GM19099 (cell line): ENCODE results near the gene IMPA2.

Experiments used
- POLR2A ChIP-seq: IDR thresholded peaks from 3 replicates; pipeline ENCODE4 v1.6.1; 2011; ENCODE audit warnings: low read depth; ENCODE audit not compliant: insufficient read length; ENCODE audit errors: extremely low read depth

The IMPA2 gene

DNA sequence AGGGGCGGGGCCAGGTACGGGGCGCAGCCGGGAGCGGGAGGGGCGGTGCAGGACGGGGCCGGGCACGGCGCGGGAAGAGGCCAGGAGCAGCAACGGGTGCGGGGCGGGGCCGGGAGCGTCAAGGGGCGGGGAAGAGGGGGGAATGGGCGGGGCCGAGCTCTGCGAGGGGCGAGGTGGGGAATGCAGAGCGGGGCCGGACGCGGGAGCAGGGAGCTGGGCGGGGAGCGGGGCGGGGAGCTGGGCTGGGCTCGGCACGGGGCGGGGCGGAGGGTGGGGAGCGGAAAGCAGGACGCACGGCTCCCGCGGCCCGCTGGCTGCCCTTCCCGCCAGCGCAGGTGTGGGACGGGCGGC lies at the start of gene IMPA2:
TSS of gene IMPA2 (plus strand) at position 316 of the 351 bp plus-strand sequence. CDS start 163 bp downstream, outside the sequence.
- TF ChIP-seq POLR2A, result peak; percentile 15

DNA sequence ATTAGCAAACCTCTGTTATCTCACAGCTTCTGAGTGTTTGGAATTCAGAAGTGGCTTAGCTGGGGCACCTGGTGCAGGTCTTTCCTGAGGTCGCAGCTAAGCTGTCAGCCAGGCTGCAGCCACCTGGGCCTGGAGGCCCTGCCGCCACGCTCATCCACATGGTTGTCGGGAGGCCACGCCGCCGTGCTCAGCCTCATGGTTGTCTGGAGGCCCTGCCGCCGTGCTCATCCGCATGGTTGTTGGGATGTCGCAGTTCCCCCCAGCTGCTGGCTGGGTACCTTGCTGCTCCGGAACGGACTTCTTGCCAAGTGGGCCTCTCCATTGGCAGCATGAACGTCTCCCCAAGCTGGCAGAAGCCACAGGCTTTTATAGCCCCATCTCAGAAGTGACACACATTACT lies 48.9 kb upstream of the IMPA2 start:
- no peak for TF ChIP-seq POLR2A

DNA sequence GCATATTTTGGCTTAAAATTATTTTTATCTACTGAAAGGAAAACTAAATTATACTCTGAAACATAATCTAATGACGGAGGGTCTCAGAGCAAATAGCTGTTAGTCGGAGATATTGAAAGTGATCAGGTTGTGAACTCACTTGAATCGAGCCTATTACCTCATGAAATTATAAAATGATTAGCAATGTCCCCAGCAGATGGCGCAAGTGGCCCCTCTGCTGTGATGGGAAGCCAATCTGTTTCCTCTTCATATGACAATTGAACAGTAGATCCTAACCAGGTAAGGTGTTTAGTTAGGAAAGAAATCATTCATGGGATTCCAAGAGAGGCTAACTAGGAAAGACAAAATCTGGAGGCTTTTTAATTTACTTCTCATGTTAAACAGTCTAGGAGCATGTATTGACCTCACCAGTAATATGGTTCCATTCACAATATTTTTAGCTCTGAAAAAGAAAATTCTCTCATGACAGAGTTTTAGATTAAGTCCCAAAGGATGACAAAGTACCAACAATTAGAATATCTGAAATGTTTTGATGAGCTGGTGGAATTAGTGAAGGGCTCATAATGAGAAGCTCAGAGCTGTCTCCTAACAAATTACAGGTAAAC lies 43.3 kb upstream of the IMPA2 start:
- TF ChIP-seq POLR2A, result no peak

DNA sequence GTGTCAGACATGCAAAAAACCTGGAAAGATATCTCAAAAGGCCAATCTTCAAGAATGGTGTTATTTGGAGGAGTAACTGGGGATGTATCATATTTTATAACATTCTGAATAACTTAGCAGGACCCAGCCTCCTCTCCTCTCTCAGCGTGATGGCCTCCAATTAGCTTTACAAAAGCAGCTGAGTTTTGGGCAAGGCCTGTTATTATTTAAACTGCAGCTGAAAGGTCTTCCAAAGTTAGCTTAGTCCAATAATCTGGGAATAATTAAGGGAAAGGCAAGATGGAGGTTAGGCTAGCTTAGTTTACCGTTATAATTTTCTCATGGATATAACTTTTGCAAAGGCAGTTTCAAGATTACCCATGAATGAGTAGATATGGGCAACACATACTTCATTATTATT lies 40.4 kb upstream of the IMPA2 start:
- TF ChIP-seq POLR2A, result no peak

DNA sequence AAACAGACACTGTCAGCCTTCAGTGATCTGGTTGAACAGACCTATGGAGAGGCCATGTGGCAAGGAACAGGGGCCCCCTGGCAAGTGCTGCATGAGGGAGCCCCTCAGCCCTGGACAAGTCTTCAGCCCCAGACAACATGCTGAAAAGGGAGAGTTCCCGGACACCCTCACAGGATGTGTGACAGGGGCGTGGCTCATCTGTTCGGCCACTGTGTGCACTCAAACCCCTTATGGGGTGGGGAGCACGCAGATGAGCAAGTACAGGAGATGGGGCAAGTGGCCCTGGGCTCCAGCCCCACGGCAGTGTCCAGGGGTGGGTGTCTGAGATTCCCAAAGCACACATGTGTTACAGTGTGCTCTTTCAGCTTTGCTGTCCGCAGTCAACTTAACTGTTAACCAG lies 37.8 kb upstream of the IMPA2 start:
- no peak for TF ChIP-seq POLR2A

DNA sequence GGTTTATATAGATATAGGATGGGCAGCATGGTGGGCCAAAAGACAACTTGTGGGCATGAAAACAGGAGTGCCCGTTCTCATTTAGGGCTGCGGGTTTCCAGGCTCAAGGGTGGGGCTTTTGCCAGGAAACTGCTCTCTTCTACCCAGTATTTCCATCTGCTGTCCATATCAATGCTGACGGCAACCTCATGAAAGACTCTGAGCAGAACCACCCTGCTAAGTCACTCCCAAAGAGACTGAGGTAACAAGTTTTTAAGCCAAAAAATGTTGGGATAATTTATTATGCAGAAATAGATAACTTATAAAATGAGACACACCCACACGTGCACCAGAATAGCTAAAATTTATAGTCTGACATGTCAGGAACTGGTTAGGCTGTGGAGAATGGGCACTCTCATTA lies 37.1 kb upstream of the IMPA2 start:
- no peak for TF ChIP-seq POLR2A

DNA sequence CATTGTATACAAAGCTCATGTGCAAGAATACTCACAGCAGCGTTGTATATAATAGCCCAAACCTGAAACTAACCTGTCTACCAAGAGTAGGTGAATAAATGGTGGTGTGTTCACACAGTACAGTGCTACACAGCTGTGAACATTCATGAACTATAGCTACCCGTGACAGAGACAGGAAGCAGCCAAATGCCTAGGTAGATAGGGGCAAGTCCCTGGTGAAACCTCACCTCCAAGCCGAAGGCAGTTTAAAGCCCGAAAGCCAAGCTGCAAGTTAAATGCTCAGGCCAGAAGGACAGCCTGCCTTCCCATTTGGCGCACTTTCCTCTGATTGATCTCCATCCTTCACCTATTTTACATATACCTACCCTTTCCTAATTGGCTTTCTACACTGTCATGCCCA lies 36.5 kb upstream of the IMPA2 start:
- TF ChIP-seq POLR2A, result no peak

DNA sequence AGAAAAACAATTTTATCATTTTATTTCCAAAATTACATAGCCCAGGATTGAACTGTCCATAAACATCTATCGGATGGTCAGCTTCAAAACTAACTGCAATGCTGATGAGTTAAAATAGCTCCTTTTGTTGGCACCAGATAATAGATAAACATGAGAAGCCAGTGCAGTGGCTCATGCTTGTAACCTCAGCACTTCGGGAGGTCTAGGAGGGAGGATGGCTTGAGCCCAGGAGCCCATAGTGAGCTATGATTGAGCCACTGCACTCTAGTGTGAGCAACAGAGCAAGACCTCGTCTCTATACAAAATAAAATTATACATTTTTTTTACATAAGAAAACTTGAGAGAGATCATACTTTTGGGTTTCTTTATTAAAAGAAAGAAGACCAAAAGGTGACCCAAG lies 34.6 kb upstream of the IMPA2 start:
- TF ChIP-seq POLR2A, result no peak

DNA sequence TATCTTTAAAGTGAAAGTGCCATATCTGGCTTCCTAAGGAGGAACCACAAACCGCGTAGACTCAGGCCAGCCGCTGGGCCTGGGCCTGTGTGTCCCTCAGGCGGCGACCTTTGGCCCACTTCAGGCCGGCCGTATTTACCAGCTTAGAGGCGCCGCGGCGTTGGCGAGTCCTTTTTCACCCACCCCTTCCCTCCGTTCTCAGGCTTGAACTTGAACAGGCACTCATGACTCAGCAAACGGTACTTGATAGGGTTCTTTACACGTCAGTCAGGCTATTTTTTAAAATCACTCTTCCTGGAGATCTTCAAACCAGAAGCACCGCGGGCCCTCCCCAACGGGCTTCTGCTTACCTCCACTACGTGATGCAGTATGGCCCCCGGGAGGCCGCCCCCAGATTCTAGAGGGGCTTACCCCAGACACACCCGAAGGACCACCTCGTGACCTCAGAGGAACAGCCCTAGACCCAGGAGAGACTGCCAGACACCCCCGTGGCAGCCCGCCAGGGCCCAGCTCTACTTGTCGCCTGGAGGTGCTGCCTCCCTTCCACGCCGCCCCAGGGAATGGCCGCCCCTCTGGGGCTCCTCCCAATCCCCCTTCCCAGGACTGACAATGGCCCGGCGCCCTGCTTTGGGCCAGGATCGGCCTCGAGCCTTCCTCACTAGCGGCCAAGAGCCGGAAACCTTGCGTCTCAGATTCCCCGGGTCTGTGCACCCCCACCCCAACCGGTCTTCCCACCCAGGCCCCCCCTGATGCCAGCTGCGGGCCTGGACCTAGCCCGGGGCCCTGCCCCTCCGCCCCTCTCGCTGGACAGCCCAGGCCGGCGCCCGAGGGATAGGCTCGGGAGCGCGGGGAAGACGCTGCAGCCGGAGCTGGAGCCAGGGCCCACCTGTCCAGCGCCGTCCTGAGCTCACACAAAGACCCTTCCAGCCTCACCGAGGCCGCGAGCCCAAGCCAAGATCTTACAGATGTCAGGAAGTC lies 33.8 kb upstream of the IMPA2 start:
- peak; percentile 43 for TF ChIP-seq POLR2A

DNA sequence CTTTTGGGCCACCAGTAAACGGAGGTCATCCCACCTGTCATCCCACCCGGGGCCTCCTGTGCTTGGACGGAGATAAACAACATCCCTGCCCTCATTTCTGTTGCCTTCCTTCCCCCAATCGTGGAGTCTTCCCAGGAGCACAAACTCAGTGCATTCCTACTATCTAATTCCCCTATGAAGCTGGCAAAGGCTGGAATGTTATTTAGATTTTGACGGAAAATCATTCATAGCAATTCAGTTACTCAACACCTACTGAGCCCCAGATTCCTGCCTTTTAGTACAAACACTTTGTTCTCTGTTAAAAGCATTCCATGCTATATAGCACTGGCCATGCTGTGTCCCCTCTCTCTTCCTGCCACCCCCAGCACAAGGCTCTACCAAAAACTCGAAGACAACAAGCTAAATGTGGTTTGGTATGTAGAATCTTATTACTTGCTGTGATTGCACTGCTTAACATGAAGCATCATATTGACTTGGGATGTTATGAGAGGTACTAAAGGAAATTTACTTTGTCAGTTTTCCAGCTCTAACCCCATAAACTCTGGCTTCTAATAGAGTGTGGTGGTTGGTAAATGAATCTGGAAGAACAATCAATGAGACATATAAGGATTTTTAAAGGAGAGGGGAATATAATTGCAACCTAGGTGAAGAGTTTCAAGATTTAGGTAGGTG lies 32.3 kb upstream of the IMPA2 start:
- TF ChIP-seq POLR2A, result no peak

DNA sequence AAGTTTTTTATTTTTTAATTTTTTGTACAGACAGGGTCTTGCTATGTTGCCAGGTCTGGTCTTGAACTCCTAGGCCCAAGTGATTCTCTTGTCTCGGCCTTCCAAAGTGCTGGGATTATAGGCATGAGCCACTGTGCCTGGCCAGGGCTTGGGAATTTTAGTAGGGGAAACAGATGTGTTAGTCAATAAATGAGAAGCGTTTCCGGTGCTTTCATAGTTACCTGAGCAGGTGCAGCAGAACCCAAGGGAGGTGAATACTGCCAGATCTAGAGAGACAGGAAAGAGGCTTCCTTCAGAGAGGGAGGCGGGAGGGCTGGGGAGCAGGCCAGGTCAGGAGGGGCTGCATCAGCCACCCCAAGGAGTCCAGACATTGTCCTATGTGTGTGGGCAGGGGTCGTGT lies 30.5 kb upstream of the IMPA2 start:
- no peak for TF ChIP-seq POLR2A

DNA sequence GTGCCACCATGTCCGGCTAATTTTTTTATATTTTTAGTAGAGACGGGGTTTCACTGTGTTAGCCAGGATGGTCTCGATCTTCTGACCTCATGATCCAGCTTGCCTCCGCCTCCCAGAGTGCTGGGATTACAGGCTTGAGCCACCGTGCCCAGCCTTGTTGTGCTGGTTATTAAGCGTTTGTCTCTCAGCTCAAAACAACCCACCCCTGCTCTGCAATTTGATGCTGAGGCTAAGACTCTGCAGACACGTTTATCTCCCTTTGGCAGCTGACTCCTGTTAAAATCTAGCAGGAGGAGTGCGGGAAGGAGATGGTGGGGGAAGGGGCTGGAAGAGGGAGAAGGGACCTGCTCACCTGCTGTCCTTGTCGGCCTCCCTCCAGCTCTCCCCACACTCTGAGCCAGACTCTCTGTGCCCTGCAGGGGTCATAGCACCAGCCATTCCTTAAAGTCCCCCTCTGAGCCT lies 29.9 kb upstream of the IMPA2 start:
- TF ChIP-seq POLR2A, result no peak

DNA sequence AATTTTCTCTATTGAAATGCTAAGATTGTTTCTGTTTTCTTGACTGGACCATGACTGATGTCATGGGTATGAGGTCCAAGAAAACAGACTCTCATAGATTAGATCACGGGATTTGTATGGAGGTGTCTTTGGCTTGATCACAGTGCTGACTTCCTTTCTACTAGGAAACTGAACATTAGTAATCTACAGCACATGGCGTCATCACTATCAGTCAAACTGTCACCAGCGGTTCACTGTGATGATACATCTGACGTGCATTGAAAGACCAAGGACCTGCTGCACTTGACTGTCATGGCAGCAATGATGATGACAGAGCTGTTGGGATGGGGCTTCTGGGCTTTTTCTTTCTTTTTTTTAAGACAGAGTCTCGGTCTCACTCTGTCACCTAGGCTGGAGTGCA lies 28.2 kb upstream of the IMPA2 start:
- TF ChIP-seq POLR2A, result no peak

DNA sequence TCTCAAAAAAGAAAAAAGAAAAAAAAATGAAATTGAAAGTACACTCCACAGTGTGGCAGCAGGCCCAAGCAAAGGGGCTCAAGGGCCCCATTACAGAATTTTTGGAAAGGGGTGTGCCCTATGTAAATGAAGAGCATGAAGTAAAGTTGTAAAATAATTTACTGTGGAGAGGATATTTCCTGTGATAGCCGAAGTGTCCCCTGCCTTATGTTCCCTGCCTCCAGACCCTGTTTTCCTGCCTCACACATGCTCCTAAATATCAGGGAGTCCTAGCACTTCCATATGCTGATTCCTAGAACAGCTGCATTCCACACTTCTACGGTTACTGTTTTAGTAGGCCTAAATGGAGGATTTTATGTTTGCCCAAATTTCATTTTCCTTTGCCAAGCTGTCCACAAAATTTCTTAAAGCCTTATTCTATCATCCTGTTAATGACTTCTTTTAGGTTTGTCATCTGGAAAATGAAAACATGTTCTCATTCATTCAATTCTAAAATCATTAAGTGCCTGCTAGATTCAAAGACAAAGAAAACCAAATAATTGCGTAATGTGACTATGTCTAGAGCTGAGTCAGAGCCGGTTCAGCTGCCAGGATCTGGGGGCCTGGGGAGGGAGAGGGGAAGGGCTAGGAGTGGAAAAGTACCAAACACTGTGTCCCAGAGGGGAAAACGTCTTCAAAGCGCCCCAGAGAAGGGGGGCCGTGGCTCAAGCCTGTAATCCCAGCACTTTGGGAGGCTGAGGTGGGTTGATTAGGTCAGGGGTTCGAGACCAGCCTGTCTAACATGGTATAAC lies 25.9 kb upstream of the IMPA2 start:
- no peak for TF ChIP-seq POLR2A

DNA sequence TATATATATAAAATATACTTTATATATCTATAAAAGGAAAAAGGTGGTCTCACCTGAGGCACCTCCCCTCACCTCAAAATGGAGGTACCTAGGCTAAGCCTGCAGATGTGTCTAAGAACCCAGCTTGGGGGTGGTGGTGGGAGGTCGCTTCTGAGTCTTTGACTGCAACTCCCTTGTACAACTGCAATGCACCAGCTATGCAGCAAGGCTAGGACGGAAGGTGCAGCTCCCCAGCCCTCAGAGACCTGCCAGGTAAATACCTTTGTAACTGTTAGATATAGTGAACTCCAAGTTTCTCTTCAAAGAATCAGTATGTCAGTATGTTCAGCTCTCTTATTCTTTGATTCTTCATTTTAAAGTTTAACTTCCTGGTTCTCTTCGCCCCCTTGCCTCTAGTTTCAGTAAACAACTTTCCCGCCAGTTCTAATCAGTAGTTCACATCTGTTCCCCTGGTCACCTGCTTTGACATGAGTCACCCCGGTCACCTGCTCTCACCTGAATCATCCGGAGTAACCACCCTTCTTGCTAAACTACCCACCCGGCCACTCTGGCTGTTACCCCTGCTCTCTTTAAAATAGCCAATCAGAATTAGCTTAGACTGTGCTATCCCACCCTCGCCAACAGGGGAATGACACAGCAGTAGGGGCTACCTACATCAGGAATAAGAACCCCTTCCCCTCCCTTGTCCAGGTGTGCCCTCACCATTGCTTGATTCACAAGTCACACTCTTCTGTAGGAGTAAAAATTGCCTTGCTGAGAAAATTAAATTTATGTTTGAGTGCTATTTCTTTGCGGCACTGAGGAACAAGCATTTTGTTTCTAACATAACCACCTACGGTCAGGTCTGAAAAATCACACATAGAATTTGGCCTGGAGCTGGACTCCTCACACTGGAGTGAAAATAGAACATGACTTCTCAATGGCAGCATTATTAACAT lies 24.7 kb upstream of the IMPA2 start:
- no peak for TF ChIP-seq POLR2A

DNA sequence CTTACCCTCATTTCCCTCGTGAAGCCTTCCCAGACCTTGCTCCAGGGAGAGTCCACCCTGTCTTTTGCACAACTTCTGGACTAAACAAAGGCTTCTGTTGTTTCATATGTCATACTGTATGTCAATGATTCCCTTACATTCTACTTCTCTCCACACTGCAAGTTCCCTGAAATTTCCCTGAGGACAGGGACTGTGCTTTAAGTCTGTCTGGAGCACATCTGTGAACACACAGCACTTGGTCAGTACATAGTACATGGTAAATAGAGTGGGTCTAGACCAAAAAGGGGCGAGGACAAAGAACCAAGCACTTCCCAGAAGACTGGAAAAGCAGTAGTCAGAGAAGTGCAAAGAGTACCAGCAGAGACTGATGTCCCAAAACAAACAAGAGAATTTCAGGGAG lies 23.7 kb upstream of the IMPA2 start:
- no peak for TF ChIP-seq POLR2A
